Eye (tissue), 1 donor: ENCODE measurements around the gene PPP1R9B.
A peak's percentile ranks its signal among the peaks of the same experiment; 100 is the strongest.

Experiments
- DNase-seq: peaks from one replicate; pipeline ENCODE4 v3.0.0-alpha.2; 2015

Gene PPP1R9B

GRCh38 chr17:50187751-50188530 is 37.5 kb upstream of the PPP1R9B start:
- no peak for DNase-seq

GRCh38 chr17:50187394-50187725 is 36.9 kb upstream of the PPP1R9B start:
- DNase-seq = no peak

DNA sequence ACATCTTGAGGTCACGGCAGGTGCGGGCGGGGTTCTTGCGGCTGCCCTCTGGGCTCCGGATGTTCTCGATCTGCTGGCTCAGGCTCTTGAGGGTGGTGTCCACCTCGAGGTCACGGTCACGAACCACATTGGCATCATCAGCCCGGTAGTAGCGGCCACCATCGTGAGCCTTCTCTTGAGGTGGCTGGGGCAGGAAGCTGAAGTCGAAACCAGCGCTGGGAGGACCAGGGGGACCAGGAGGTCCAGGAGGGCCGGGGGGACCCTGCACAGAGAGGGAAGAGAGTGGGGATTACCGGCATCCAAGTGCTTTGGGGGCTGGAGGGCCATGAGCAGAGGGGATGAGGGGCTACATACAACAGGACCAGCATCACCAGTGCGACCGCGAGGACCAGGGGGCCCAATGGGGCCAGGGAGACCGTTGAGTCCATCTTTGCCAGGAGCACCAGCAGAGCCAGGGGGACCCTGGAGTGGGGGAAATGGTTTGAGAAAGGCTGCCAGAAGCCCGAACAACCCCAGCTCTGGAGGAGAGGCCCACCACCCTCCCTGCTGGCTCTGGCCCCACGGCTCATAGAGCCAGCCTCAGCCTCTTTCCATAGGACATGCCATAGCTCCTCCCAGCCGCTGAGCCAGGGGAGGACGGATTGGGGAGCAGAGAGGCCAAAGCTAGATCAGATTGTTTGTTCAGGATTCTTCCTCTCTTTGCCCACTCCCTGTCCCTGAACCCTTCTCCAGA is 36.4 kb upstream of the PPP1R9B start:
- DNase-seq = no peak

DNA sequence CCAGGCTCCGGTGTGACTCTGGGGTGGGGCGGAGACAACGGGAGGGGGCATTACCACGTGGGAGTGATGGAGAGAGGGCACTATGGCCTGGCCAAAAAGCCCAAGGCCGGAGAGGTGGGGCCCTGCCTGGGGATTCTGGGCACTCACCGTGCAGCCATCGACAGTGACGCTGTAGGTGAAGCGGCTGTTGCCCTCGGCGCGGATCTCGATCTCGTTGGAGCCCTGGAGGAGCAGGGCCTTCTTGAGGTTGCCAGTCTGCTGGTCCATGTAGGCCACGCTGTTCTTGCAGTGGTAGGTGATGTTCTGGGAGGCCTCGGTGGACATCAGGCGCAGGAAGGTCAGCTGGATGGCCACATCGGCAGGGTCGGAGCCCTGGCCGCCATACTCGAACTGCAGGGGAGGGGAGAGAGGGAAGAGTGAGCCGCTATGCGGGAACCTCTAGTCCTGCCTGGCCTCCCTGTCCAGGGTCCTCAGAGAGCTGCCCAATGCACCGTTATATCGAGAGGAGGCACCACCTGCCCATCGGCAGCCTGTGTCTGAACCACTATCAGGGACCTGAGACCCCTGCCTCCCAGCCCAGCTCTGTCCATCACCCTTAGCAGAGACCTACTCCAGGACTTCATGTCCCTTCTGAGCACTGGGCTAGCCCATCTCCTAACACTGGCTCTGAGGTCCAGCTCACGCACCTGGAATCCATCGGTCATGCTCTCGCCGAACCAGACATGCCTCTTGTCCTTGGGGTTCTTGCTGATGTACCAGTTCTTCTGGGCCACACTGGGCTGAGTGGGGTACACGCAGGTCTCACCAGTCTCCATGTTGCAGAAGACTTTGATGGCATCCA is 35.4 kb upstream of the PPP1R9B start:
- no peak for DNase-seq

- DNase-seq = no peak
Measured at GRCh38 chr17:50184611-50185398, 34.3 kb upstream of the PPP1R9B start.

DNA sequence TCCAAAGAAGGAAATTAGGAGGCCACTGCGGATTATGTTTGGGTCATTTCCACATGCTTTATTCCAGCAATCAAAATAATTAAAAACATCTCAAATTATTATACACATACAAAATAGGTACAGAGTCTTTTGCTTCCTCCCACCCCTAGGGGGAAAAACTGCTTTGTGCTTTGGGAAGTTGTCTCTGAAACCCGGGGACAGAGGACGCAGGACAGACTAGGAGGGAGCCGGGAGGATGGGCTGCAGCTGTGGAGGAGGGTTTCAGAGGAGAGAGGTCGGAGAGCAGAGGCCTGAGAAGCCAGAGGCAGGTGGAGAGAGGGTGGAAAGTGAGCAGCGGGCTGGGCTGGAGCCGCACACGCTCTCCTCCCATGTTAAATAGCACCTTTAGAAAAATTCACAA is 33.6 kb upstream of the PPP1R9B start:
- DNase-seq = peak; percentile 62

GRCh38 chr17:50183421-50183994 is 33.0 kb upstream of the PPP1R9B start:
- DNase-seq = no peak

GRCh38 chr17:50182783-50183420 is 32.4 kb upstream of the PPP1R9B start:
- no peak for DNase-seq

GRCh38 chr17:50181591-50182560 is 31.4 kb upstream of the PPP1R9B start:
- no peak for DNase-seq

GRCh38 chr17:50181144-50181543 is 30.7 kb upstream of the PPP1R9B start:
- DNase-seq = no peak

DNA sequence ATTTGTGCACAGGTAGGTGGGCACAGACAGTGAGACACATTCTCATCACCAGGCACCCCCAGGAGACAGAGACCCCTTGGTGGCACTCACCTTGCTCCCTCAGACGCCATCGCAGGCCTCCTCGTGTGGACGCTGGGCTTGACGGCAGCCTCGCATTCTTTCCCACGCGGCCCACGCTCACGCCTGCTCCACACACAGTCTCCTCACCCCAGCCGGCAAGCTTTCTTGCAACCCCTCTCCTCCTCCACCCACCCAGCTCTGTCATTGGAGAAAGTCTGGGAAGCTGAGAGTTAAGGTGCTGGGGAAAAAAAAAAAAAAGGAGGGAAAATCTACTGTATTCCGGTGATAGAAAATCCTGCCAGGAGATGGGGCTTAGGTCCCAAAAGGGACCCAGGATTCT is 30.1 kb upstream of the PPP1R9B start:
- no peak for DNase-seq

- no peak for DNase-seq
Measured at GRCh38 chr17:50180111-50180510, 29.6 kb upstream of the PPP1R9B start.

DNA sequence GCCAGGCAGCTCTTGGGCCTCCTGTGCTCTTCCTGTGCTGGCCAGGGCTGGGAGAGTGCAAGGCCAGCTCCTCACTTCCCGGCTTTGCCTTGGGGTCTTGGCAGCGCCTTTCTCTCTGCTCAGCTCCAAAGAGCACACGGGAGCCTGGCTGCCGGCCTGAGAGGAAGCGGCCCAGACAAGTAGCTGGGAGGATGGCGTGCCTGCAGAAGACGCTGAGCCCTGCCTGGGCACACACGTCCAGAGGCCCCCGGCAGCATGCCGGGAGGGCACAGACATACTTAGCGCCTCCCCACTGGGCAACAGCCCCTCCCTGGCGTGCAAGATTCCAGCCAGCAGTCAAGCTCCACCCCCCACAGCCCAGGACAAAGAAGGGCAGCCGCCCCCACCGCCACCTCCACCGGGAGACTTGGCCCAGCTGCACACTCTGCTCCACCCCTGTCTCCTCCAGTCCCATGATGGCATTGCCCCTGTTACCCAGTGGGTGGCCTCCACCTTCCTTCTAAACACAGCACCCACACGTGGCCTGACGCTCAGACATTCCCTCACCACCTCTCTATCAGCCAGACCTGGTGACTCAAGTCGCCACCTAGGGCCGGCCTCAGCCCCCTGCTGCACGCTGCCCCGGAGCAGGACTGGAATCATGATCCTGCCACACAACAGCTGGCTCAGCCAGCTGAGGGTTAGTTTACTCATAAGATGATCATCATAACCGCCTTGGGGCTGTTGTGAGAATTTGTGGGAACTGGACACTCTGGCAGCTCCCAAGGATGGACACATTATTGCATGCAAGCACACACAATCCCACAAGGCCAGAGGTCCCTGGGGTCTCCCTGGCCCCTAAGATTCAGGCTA is 27.7 kb upstream of the PPP1R9B start:
- peak; percentile 87 for DNase-seq

DNA sequence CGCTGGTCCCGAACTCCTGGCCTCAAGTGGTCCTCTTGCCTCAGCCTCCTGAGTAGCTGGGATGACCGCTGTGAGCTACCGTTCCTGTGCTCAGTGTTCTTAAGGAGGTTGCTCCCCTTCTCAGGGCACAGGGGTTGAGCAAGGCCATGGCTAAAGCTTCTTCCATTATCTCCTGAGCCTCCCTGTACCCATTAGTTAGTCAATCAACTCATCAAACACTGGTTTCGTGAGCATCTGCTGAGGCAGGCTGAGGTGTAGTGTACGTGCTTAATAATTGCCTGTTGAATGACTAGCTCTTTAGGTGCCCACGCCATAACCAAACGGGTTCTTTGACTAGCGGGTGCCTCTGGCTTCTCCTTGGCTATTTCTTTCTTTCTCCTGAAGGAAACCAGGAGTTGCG is 27.0 kb upstream of the PPP1R9B start:
- no peak for DNase-seq

DNA sequence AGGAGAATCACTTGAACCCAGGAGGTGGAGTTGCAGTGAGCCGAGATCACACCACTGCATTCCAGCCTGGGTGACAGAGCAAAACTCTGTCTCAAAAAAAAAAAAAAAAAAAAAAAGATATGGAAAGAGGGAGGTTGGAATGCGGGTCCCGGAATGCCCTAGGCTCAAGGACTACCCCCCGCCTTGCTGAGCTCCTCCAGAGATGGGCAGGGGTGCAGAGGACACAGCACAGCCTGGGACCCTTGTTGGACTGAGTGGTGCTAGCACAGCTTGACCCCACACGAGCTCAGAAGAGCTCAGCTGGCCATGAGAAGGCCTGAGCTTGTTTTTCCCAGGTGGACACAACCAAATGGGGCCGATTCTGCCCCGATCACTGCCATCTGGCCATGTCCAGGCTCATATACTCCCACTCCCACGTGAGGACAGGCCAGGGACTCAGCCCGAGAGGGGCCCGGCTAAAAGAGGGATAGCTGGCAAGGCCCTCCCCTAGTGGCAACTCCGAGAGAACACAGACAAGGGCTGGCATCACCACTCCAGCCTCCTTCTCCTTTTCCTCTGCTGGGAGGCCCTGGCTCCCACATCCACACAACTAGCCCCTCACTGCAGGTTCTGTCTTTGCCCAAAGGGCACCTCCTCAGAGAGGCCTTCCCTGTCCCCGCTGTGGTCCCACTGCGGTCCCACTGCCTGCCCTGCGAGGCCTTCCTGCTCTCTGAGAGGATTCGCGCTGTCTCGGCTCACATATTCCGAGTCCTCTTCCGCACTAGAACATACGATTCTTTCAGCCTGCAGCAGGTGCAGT is 26.3 kb upstream of the PPP1R9B start:
- DNase-seq = no peak

DNA sequence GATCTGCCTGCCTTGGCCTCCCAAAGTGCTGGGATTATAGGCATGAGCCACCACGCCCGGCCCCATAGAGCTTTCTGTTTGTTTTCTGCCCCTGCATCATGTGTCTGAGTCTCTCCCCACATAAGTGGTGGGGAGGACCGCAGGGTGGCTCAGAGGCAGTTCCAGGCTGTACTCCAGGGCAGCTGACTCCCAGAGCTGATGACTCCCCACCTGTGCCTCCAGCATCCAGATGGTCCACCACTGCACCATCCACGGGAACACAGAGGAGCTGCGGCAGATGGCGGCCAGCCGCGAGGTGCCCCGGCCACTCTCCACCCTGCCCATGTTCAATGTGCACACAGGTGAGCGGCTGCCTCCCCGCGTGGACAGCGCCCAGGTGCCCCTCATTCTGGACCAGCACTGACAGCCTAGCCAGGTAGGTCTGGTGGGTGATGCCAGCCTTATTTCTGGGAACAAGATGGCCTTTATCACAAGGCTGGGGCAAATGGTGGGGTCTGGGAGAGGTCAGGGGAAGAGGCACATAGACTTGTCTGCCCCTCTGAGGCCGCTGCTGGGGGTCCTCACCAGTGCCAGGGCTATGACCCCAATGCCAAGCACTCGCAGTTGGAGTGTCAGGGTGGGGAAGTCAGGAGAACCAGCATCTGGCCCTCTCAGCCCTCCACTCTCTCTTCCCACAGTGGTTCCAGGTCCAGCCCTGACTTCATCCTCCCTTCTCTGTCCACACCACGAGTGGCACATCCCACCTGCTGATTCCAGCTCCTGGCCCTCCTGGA is 24.7 kb upstream of the PPP1R9B start:
- DNase-seq = no peak

GRCh38 chr17:50174444-50174843 is 24.0 kb upstream of the PPP1R9B start:
- DNase-seq = no peak

- DNase-seq = peak; percentile 75
Measured at GRCh38 chr17:50173335-50173941, 23.0 kb upstream of the PPP1R9B start.
